NCI-H2107 treated with DMSO at 0.1 percent for 48 hours (cell line): ENCODE measurements around the gene CST7.
"Not testable (repeated sequence)": the region's sequence is repeated elsewhere in the genome, so short reads cannot be mapped to it uniquely, and the experiment has no call there.

Source experiments
- DNase-seq: peaks from one replicate; lab custom pipeline; 2025; ENCODE audit not compliant: unreplicated experiment; lab: John Stamatoyannopoulos, UW

CST7 gene

DNA sequence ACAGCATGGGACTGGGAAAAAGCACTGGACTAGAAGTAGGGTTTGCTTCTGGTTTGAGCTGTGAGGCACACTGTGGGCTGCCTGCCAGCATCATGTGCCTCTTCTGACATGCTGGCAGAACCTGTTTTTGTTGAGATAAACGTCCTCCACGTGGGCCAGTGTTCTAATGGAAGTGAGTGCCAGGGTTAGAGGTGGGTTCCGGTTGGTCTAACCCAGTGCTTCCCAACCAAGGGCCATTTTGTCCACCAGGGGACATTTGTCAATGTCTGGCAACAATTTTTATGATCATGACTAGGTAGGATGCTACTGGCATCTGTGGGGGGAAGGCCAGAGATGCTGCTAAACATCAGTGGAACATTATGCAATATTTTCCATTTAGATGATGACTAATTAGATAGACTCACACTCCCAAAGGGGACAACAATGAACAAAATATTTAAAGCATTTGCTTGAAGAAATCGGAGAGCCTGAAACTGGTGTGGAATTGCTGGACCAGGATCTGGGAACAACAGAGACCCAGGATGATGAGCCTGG, 51.3 kb downstream of the CST7 start:
- no peak for DNase-seq

DNA sequence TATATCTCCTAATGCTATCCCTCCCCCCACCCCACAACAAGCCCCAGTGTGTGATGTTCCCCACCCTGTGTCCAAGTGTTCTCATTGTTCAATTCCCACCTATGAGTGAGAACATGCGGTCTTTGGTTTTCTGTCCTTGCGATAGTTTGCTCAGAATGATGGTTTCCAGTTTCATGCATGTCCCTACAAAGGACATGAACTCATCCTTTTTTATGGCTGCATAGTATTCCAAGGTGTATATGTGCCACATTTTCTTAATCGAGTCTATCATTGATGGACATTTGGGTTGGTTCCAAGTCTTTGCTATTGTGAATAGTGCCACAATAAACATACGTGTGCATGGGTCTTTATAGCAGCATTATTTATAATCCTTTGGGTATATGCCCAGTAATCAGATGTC, 52.3 kb downstream of the CST7 start:
- DNase-seq = not testable (repeated sequence)

- no peak for DNase-seq
These were observed 53.9 kb downstream of the CST7 start for GRCh38 chr20:25003002-25003401.

- peak; percentile 34 for DNase-seq
These were observed 56.2 kb downstream of the CST7 start for GRCh38 chr20:25005220-25005619.

GRCh38 chr20:25005661-25006060, 56.6 kb downstream of the CST7 start:
- no peak for DNase-seq

GRCh38 chr20:25006431-25007167, 57.5 kb downstream of the CST7 start:
- DNase-seq = no peak

GRCh38 chr20:25007491-25008305, 58.6 kb downstream of the CST7 start:
- DNase-seq = no peak

GRCh38 chr20:25008388-25009217, 59.5 kb downstream of the CST7 start:
- no peak for DNase-seq
